Effector memory CD4-positive, alpha-beta T cell (primary cell): Measurements from ENCODE around the gene PPT2.
A peak's percentile ranks its signal among the peaks of the same experiment; 100 is the strongest.

ENCODE experiments used
- DNase-seq, 3 donors: peaks; one replicate each; pipeline ENCODE4 v3.0.0-alpha.2; 2020
- H3K27ac ChIP-seq: 2 replicates; pipeline ENCODE4 v1.7.0; 2013; ENCODE audit warnings: mild to moderate bottlenecking, low read length, moderate library complexity; ENCODE audit not compliant: insufficient read depth, poor library complexity, severe bottlenecking
- H3K27me3 ChIP-seq: replicated peaks from 2 replicates; pipeline ENCODE4 v1.7.0; 2013; ENCODE audit warnings: mild to moderate bottlenecking, low read length; ENCODE audit not compliant: insufficient read depth, control insufficient read depth, poor library complexity, severe bottlenecking
- H3K36me3 ChIP-seq: 2 replicates; pipeline ENCODE4 v1.7.0; 2013; ENCODE audit warnings: mild to moderate bottlenecking, low read length, moderate library complexity; ENCODE audit not compliant: control insufficient read depth, insufficient read depth
- H3K4me1 ChIP-seq: 2 replicates; pipeline ENCODE4 v1.7.0; 2013; ENCODE audit warnings: low read length, mild to moderate bottlenecking; ENCODE audit not compliant: control insufficient read depth, insufficient read depth, poor library complexity, severe bottlenecking
- H3K4me3 ChIP-seq: 2 replicates; pipeline ENCODE4 v1.7.0; 2013; ENCODE audit warnings: low read length, low read depth, mild to moderate bottlenecking; ENCODE audit not compliant: insufficient read depth, poor library complexity, severe bottlenecking
- H3K9me3 ChIP-seq: 2 replicates; pipeline ENCODE4 v1.7.0; 2013; ENCODE audit warnings: mild to moderate bottlenecking, low read length, moderate library complexity; ENCODE audit not compliant: control insufficient read depth

Gene PPT2

GRCh38 chr6:32112431-32112980 lies 41.4 kb upstream of the PPT2 start:
- peaks cover 2% of the 10 kb centered on the region for H3K27me3 ChIP-seq
- DNase-seq = no peak
- H3K36me3 ChIP-seq = peaks cover 22% of the 10 kb centered on the region
- peaks cover 16% of the 10 kb centered on the region for H3K4me1 ChIP-seq
- H3K4me3 ChIP-seq = no peak overlapping the region
- H3K27ac ChIP-seq = no peak overlapping the region
- no peaks in the 10 kb centered on the region for H3K9me3 ChIP-seq

- H3K9me3 ChIP-seq = no peaks in the 10 kb centered on the region
- H3K27me3 ChIP-seq = no peaks in the 10 kb centered on the region
- peaks cover 7% of the 10 kb centered on the region for H3K4me1 ChIP-seq
- no peak overlapping the region for H3K4me3 ChIP-seq
- no peak overlapping the region for H3K27ac ChIP-seq
- peaks cover 31% of the 10 kb centered on the region for H3K36me3 ChIP-seq
- DNase-seq = no peak
Observed at GRCh38 chr6:32113386-32114352, 40.3 kb upstream of the PPT2 start.

GRCh38 chr6:32114796-32115195 lies 39.1 kb upstream of the PPT2 start:
- Histone ChIP-seq H3K4me3 (no peak overlapping the region), H3K9me3 (no peaks in the 10 kb centered on the region), H3K27ac (no peak overlapping the region), H3K4me1 (no peaks in the 10 kb centered on the region), H3K36me3 (peaks cover 43% of the 10 kb centered on the region), H3K27me3 (no peaks in the 10 kb centered on the region)
- DNase-seq = no peak

DNA sequence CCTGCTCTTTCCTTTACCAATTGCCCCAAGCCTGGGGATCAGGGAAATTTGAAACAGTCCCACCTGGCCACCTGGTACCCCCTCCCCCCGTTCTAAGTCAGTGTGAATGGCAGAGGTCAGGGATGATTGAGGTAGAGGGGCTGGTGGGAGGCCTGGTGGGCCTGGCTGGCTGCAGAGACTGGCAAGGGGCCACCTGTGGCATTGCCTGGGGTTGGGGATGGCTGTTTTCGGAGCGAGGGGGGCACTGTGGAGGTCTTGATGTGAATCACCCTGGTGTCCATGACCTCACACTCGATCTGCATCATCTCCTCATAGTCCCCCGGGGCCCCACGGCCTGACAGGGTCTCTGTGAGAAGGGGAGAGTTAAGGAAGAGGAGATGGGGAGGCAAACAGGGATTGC lies 38.3 kb upstream of the PPT2 start:
- DNase-seq = no peak
- no peak overlapping the region for H3K4me3 ChIP-seq
- H3K36me3 ChIP-seq = peaks cover 46% of the 10 kb centered on the region
- no peak overlapping the region for H3K27ac ChIP-seq
- H3K27me3 ChIP-seq = no peaks in the 10 kb centered on the region
- H3K4me1 ChIP-seq = no peaks in the 10 kb centered on the region
- no peaks in the 10 kb centered on the region for H3K9me3 ChIP-seq

DNA sequence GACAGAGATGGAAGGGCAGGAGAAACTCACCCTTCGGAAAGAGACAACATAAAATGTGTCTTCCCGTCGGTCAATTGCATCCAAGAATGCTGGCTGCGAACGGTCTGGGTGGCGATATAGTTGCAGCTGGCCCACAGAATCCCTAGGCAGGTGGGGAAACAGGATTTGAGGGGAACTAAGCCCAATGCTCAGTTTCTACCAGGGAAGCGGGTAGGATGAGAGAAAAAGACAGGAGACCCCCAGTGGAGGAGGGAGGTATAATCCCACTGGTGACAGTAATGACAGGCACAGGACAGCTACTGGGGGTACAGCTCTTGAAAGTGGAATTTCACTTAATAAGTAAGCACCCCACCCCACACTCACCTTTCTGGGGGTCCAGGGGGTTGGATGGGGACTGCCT lies 37.3 kb upstream of the PPT2 start:
- Histone ChIP-seq H3K27ac (no peak overlapping the region), H3K36me3 (peaks cover 54% of the 10 kb centered on the region), H3K9me3 (no peaks in the 10 kb centered on the region), H3K27me3 (no peaks in the 10 kb centered on the region), H3K4me3 (no peak overlapping the region), H3K4me1 (no peaks in the 10 kb centered on the region)
- no peak for DNase-seq

DNA sequence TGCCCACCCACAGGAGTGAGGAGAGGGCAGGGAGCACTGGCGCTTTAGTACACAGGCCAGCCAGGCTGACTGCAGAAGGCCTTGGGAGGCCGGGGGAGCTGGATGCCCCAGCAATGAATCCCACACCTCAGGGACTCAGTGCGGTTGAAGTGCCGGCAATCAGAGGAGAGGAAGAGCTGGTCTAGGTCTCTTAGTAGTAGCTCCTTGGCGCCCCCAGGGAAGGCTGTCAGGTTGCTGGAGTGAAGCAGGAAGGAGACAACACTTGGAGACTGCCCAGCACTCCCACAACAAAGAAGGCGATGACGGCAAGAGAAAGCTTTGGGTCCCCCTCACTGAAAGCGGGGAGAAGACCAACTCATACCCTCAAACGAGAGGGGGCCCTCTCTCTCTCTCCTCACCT lies 36.5 kb upstream of the PPT2 start:
- Histone ChIP-seq H3K36me3 (peaks cover 60% of the 10 kb centered on the region), H3K27ac (no peak overlapping the region)
- DNase-seq = no peak

DNA sequence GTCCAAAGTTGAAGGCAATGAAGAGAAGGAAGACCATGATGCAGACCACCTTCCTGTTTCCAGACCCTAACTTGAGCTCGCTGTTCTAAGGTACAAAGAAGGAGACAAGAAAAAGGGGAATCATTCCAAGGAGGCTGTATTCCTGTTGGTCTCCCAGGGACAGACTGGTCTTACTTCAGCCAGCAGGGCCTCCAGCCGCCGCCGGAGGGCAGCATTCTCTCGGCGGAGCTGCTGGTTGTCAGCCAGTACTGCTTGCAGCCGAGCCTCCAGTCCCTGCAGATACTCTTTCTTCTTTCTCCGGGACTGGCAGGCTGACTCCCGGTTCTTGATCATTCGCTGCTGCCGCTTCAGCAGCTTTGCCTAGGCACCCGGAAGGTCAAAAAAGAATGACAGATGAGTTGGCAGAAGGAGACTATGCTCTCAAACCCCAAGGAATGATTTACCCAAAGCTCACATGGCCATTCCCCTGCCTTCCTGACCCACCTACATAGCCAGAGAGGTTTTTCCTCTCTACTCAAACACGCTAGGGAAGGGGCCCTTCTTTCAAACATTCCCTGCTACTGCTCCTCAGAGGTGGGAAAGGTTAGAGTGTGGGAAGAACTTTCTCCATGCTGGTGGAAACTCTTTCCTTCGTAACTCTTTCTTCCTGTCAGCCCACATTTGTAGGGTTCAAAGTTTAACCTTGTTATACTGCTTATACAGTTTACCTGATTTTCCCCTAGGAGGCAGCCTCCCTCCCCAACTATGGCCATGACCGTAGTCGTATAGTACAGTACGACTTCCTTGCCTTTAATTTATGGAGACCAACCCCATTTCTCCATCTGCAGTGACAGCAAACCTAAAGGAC lies 34.9 kb upstream of the PPT2 start:
- no peak overlapping the region for H3K4me3 ChIP-seq
- no peaks in the 10 kb centered on the region for H3K9me3 ChIP-seq
- peak; percentile 33 to 48 (median 37) for DNase-seq
- no peaks in the 10 kb centered on the region for H3K4me1 ChIP-seq
- no peaks in the 10 kb centered on the region for H3K27me3 ChIP-seq
- no peak overlapping the region for H3K27ac ChIP-seq
- peaks cover 65% of the 10 kb centered on the region for H3K36me3 ChIP-seq

More for the DNA sequence above, 36.5 kb upstream of the PPT2 start:
- Histone ChIP-seq H3K4me3 (no peak overlapping the region), H3K9me3 (no peaks in the 10 kb centered on the region), H3K4me1 (no peaks in the 10 kb centered on the region), H3K27me3 (no peaks in the 10 kb centered on the region)

- no peaks in the 10 kb centered on the region for H3K9me3 ChIP-seq
- no peaks in the 10 kb centered on the region for H3K4me1 ChIP-seq
- peaks cover 69% of the 10 kb centered on the region for H3K36me3 ChIP-seq
- H3K27me3 ChIP-seq = no peaks in the 10 kb centered on the region
- H3K27ac ChIP-seq = no peak overlapping the region
- DNase-seq = no peak
- no peak overlapping the region for H3K4me3 ChIP-seq
Observed at GRCh38 chr6:32120573-32121059, 33.3 kb upstream of the PPT2 start.

DNA sequence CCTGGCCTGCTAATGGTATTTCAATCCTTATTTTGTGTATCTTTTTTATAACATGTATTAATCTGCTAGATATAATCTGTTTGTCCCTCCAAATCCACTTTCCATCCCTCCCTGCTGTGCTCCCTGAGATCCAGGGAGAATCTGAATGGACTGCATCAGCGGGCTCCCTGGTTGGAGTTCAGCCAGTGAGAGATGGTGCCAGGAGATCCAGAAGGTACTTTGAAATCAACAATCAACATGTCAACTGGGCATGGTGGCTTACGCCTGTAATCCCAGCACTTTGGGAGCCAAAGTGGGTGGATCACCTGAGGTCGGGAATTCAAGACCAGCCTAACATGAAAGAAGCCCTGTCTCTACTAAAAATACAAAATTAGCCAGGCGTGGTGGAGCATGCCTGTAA lies 30.3 kb upstream of the PPT2 start:
- DNase-seq = no peak
- peaks cover 12% of the 10 kb centered on the region for H3K4me1 ChIP-seq
- H3K27me3 ChIP-seq = no peaks in the 10 kb centered on the region
- H3K4me3 ChIP-seq = no peak overlapping the region
- H3K27ac ChIP-seq = no peak overlapping the region
- H3K36me3 ChIP-seq = peaks cover 46% of the 10 kb centered on the region
- H3K9me3 ChIP-seq = no peaks in the 10 kb centered on the region
